ENCODE results near the gene JUN. TPM values are rescaled to one million over a fixed set of nuclear protein-coding genes. Genes with fewer than 3 reads are reported as not detected.

Gene JUN
- total RNA-seq, 3 donors from 2014 or later = 138 to 303 (median 153) TPM

DNA sequence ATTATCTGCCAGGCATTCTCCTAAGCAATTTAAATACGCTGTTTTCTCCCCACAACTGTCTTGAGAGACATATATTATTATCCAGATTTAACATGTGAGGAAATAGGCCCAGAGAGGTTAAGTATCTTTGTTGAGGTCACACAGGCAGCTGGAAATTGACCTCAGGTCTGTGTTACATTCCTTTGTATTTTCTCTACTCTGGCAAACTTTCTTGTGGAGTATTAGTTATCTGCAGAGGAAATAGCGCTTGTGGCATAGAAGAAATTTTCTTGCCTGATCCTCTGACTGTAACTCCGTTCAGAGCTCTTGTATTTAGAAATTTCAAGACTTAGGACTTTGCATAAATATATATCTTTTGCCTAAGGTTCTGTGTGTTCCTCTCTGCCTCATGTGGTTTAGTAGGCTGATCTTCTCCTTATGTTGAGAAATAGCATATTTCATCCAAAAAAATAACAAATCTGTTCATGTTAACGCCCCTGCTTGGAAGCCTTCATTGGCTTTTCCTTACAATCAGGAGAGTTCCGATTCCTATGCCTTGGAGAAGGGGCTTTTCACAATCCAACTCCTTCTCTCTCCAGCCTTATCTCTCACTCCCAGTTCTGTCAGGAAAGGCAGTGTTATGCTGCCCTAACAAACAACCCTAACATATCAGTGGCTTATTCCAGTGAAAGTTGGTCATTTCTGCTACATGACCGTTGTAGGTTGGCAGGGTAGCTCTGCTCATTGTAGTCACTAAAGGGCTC, 2.5 kb upstream of the JUN start:
- TF ChIP-seq, protein P1, sequence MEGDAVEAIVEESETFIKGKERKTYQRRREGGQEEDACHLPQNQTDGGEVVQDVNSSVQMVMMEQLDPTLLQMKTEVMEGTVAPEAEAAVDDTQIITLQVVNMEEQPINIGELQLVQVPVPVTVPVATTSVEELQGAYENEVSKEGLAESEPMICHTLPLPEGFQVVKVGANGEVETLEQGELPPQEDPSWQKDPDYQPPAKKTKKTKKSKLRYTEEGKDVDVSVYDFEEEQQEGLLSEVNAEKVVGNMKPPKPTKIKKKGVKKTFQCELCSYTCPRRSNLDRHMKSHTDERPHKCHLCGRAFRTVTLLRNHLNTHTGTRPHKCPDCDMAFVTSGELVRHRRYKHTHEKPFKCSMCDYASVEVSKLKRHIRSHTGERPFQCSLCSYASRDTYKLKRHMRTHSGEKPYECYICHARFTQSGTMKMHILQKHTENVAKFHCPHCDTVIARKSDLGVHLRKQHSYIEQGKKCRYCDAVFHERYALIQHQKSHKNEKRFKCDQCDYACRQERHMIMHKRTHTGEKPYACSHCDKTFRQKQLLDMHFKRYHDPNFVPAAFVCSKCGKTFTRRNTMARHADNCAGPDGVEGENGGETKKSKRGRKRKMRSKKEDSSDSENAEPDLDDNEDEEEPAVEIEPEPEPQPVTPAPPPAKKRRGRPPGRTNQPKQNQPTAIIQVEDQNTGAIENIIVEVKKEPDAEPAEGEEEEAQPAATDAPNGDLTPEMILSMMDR (IDR thresholded peaks at IDR 0.05) = no peak
- no peak for ATAC-seq
- peaks cover 4% of the 10 kb centered on the region for H3K36me3 ChIP-seq (ENCODE audit: low read depth)
- DNase-seq = no peak
- no peaks in the 10 kb centered on the region for H3K4me1 ChIP-seq (ENCODE audit: low read depth)
- no peak overlapping the region for H3K4me3 ChIP-seq
- no peaks in the 10 kb centered on the region for H3K9me3 ChIP-seq
- intact Hi-C loops (cut with DNase I, micrococcal nuclease) = loop anchor here in 1 of 2 donors (10.0 kb wide), 2 partner anchors 118 to 908 kb away; no protein-coding TSS in a partner anchor

DNA sequence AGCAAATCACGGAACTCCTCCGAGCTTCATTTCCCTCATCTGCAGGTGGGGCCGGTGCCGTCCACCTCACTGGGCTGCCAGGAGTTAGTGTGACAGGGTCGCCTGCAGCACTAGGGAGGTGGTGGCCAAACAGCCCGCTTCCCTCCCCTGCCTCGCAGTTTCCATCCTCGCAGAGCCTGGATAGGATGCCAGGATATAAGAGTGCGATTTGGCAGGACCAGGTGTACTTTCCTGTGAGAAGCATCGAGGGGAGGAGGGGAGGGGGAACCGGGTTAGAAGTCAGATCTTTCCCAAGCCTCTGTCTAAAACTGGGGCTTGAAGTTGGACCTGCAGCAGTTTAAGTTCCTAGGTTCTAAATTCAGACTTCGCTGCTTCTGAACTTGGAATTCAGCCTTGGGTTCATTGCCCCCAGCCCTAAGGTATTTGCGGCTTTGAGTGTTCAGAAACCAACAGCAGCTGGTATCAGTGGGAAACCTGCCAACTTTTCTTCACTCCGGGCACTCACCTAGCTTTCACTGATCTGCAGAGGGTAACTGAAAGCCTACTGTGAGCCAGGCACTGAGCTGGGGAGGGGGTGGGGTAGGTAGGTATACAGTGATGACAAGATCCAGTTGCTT, 1.7 kb upstream of the JUN start:
- Histone ChIP-seq H3K36me3 (ENCODE audit: low read depth) (peaks cover 4% of the 10 kb centered on the region), H3K4me3 (peak overlapping the region; percentile 97), H3K4me1 (ENCODE audit: low read depth) (peaks cover 4% of the 10 kb centered on the region), H3K9me3 (no peaks in the 10 kb centered on the region)
- intact Hi-C loops (cut with DNase I, micrococcal nuclease) = loop anchor here in 1 of 2 donors (10.0 kb wide), 2 partner anchors 119 to 909 kb away; no protein-coding TSS in a partner anchor
- TF ChIP-seq, protein P1 (IDR thresholded peaks at IDR 0.05) = no peak
- peak; percentile 65 to 79 (median 75) for DNase-seq
- ATAC-seq = no peak

DNA sequence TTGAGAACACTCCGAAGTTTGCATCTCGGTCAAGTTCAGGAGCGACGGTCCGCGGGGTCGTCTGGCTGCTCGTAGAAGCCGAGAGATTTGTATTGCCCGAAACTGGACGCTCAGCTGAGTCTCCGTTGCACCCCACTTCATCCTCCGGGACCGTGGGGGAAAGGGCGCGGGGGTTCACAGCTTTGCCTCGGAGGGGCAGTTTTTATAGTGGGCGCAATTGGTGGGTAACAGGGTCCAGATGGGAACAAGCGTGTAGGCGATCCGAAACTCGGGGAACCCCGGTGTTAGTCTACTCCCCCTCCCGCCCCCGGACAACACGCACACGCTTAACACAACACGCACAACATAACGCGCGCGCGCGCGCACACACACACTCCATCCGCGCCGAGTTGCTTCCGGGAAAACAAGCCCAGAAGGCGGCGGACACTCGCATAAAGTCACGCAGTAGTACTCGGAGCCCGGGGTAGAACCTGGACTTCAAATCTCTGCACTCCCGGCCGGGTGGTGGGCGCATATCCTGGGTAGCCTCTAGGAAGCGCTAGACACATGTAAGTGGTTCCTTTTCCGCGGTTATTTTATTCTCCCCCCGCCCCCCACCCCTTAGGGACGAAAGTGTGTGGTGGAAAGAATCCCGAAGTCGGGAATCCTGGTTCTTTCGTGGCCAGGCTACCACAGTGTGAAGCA, 1.1 kb upstream of the JUN start:
- H3K9me3 ChIP-seq = no peaks in the 10 kb centered on the region

DNA sequence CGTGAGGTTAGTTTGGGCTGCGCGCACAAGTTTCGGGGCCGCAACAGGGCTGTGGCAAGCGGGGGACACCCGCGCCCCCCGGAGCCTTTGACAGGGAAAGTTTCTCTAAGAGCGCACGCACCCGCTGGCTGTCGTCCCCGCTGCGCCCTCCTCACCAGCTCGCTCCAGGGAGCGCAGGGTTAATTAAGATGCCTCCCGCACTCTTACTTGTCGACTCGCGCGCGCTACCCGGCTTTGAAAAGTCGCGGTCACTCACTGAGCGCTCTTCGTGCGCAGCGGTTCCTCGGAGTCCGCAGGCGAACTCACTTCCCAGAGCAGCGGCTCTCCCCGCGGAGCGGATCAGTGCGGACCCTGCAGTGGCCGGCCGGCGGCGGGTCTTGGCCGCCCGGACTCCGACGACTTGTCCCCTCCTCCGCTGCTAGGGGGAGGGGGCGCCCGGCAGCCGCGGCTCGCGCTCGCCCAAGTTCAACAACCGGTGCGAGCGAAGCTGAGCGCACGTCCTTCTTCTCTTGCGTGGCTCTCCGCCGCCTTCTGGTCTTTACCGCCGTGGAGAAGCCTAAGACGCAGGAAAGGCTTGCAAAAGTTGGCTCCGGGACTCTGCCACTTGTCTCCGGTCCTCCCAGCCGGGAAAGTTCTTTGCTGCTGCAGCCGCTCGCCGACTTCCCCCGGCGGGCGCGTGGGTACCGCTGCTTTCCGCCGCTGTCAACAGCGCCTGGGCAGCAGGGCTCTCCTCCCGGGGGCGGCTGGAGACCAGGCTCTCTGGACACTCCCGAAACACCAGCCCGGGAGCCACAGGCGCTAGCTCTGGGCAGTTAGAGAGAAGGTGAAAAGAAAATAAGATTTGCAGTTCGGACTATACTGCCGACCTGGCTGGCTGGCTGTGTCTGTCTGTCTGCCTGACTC, 506 bp downstream of the JUN start:
- Histone ChIP-seq H3K4me1 (ENCODE audit: low read depth) (peaks cover 10% of the 10 kb centered on the region), H3K36me3 (ENCODE audit: low read depth) (peaks cover 4% of the 10 kb centered on the region), H3K9me3 (no peaks in the 10 kb centered on the region), H3K4me3 (peak overlapping the region; percentile 97)
- intact Hi-C loops (cut with DNase I, micrococcal nuclease) = loop anchor here (5.0 to 10.0 kb wide), 3 partner anchors 114 to 911 kb away; no protein-coding TSS in a partner anchor
- TF ChIP-seq, protein P1 (IDR thresholded peaks at IDR 0.05) = no peak
- ATAC-seq (peak; percentile 2), DNase-seq (peak; percentile 58 to 80 (median 77))

More for the DNA sequence above, 1.1 kb upstream of the JUN start:
- ATAC-seq = peak; percentile 28
- TF ChIP-seq, protein P1 (IDR thresholded peaks at IDR 0.05) = peak; percentile 57
- peak; percentile 89 to 94 (median 91) for DNase-seq
- Histone ChIP-seq H3K4me1 (ENCODE audit: low read depth) (peaks cover 10% of the 10 kb centered on the region), H3K4me3 (peak overlapping the region; percentile 97), H3K36me3 (ENCODE audit: low read depth) (peaks cover 4% of the 10 kb centered on the region)
- intact Hi-C loops (cut with DNase I, micrococcal nuclease) = loop anchor here (5.0 to 10.0 kb wide), 3 partner anchors 112 to 910 kb away; no protein-coding TSS in a partner anchor

Data from mucosa of descending colon (tissue), 3 donors.